Lower leg skin (tissue), 4 donors: Measurements from ENCODE around the gene CYP2F1. TPM values are rescaled to one million over a fixed set of nuclear protein-coding genes. Genes with fewer than 3 reads are reported as not detected.

Experiments used
- DNase-seq, 2 donors: peaks; one replicate each; pipeline ENCODE4 v3.0.0-alpha.2; 2019; ENCODE audit warnings: low spot score in 2 of 2
- H3K4me3 ChIP-seq: fragments of 200-600 bp; sonication (generic); 2 replicates; pipeline ENCODE4 v1.5.1; 2017; ENCODE audit warnings: mild to moderate bottlenecking, low read depth; ENCODE audit not compliant: poor library complexity, severe bottlenecking
- CTCF ChIP-seq, 3 donors: fragments of 450-650 bp; IDR thresholded peaks; one replicate each; pipeline ENCODE4 v1.5.1; 2016; ENCODE audit warnings: antibody characterized with exemption in 3 of 3, mild to moderate bottlenecking in 3 of 3, moderate library complexity in 2 of 3
- POLR2A ChIP-seq, 2 donors: fragments of 450-650 bp; IDR thresholded peaks; one replicate each; pipeline ENCODE4 v1.6.1; 2016 to 2017; ENCODE audit warnings: antibody characterized with exemption in 2 of 2, mild to moderate bottlenecking in 1 of 2, moderate library complexity in 1 of 2
- WGBS, 2 donors: methylation state at CpG; one replicate each; pipeline ENCODE4 v1.1.5; 2018; 5-methylcytosine and 5-hydroxymethylcytosine counted together
- intact Hi-C: fragments of 100-400 bp; cut with DNase I; formaldehyde crosslinking; loops from one replicate; pipeline ENCODE4 v1.15.0; 2023; ENCODE audit warnings: low total_unique reads
- total RNA-seq, 4 donors: library from RNA; depleted of rRNA; stranded (reverse); fragments of >200 nt; gene quantifications; one replicate each; pipeline ENCODE4 v1.1.0, GENCODE V29; 2016

Gene CYP2F1
- total RNA-seq, 4 donors from 2014 or later, result not detected

GRCh38 chr19:41154060-41154459, 39.8 kb downstream of the CYP2F1 start:
- TF ChIP-seq CTCF (IDR thresholded peaks at IDR 0.05) (no peak), POLR2A (IDR thresholded peaks at IDR 0.05) (no peak)
- 87 to 93% methylated on average over 7 of the region's 7 CpGs for WGBS, 2 donors
- DNase-seq, result no peak
- no peak overlapping the region for H3K4me3 ChIP-seq
- intact Hi-C loops, result no loop called here

GRCh38 chr19:41156207-41156606, 42.0 kb downstream of the CYP2F1 start:
- intact Hi-C loops, result no loop called here

DNA sequence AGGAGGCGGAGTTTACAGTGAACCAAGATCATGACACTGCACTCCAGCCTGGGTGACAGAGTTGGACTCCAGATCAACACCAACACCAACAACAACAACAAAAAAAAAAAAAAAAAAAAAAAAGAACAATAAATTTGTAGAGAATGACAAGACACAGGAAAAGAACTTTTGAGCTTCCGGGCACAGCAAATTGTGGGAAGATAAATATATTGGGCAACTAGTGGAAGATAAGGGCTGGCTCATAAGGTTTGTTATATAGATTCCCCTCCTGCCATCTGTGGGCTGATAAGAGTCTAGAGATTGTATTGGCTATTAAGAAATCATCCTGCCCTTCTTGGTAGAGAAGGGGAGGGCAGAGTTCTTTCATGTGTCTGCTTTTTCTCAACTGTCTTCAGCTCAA, 45.6 kb downstream of the CYP2F1 start:
- no peak for DNase-seq
- intact Hi-C loops, result no loop called here
- no peak overlapping the region for H3K4me3 ChIP-seq
- no peak for TF ChIP-seq POLR2A (IDR thresholded peaks at IDR 0.05)
- no peak for TF ChIP-seq CTCF (IDR thresholded peaks at IDR 0.05)
- WGBS, 2 donors, result 87 to 88% methylated on average over 2 of the region's 2 CpGs

More at GRCh38 chr19:41156207-41156606, 42.0 kb downstream of the CYP2F1 start:
- no peak for DNase-seq
- TF ChIP-seq POLR2A (IDR thresholded peaks at IDR 0.05) (no peak), CTCF (IDR thresholded peaks at IDR 0.05) (no peak)
- no peak overlapping the region for H3K4me3 ChIP-seq
- 79 to 85% methylated on average over 2 of the region's 2 CpGs for WGBS, 2 donors

DNA sequence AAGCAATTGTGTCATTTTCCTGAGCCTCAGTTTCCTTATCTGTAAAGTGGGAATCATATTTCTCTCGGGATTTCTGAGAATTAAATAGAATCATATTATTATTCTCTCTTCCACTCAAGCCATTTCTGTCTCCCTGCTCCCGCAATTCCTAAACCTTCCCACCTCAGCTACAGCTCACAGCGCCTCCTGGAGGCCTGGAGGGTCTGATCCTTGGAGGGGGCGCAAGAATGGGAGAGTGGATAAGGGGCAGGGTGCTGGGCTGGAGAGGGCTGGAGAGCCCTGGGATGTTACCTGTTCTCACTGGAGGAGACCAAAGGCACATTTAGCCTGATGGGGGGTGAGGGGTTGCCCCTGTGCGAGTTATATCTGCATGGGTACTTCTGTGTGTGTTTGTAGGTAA, 47.7 kb downstream of the CYP2F1 start:
- TF ChIP-seq CTCF (IDR thresholded peaks at IDR 0.05), result no peak
- TF ChIP-seq POLR2A (IDR thresholded peaks at IDR 0.05), result no peak
- intact Hi-C loops, result no loop called here
- DNase-seq, result no peak
- 91 to 95% methylated on average over 5 of the region's 5 CpGs for WGBS, 2 donors
- H3K4me3 ChIP-seq, result no peak overlapping the region

DNA sequence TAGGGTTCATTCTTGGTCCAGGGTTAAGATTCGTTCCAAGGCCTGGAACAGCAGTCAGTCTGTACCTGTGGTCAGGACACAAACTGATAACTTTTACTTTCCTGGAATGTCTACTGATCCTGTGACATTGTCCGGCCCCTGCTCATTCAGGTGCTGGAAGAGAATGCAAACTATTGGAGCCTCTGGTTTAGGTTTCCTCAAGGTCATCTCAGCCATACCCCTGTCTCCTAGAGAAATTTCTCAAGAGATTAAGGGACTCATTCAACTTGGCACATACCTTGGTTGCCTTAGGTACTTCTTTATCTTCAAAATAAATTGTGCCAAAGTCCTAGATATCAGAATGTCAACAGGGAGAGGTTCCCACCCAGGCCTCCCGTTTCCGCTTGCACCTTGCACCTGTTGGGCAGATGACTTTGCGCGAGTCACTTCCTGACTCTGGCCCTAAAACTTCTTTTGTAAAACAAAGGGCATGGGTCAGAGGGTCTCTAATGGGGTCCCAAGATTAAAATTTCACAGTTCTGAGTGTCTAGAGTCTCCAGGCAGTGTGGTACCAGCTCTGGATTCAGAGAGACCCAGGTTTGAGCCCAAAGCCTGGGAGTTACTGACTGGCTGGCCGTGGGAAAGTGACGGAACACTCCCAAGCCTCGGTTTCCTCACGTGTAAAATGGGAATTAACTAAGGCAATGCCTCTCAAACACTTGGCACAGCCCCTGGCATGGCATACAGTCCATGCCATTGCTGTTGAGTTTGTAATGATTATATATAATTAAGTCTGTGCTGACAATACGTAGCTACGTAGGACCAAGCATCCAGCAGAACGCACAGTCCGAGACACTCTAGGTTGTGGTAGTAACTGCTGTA, 52.9 kb downstream of the CYP2F1 start:
- DNase-seq, result no peak
- WGBS, 2 donors, result 87 to 93% methylated on average over 14 of the region's 14 CpGs

More for the DNA sequence above, 52.9 kb downstream of the CYP2F1 start:
- intact Hi-C loops, result no loop called here
- H3K4me3 ChIP-seq, result no peak overlapping the region
- no peak for TF ChIP-seq CTCF (IDR thresholded peaks at IDR 0.05)
- no peak for TF ChIP-seq POLR2A (IDR thresholded peaks at IDR 0.05)
